H9 (cell line): ENCODE results near the gene ZNF37A. TPM values are rescaled to one million over a fixed set of nuclear protein-coding genes. Genes with fewer than 3 reads are reported as not detected.

Source experiments
- DNase-seq: peaks from one replicate; pipeline ENCODE4 v3.0.0-alpha.2; 2017
- H2AFZ ChIP-seq: one replicate; pipeline ENCODE4 v1.6.1; 2013; ENCODE audit warnings: mild to moderate bottlenecking, low read length, control low read depth, moderate library complexity
- H2AK5ac ChIP-seq: 2 replicates; pipeline ENCODE4 v1.6.1; 2013; ENCODE audit warnings: low read length, control low read depth, mixed read lengths; ENCODE audit not compliant: insufficient read length
- H2BK120ac ChIP-seq: one replicate; pipeline ENCODE4 v1.6.1; 2013; ENCODE audit warnings: low read depth, mild to moderate bottlenecking, low read length, control low read depth, inconsistent platforms; ENCODE audit not compliant: poor library complexity, severe bottlenecking
- H2BK12ac ChIP-seq: 2 replicates; pipeline ENCODE4 v1.6.1; 2013; ENCODE audit warnings: low read length, control low read depth, mixed read lengths, low read depth; ENCODE audit not compliant: insufficient read length
- H2BK15ac ChIP-seq: 2 replicates; pipeline ENCODE4 v1.6.1; 2013; ENCODE audit warnings: low read depth, low read length, control low read depth
- H2BK20ac ChIP-seq: one replicate; pipeline ENCODE4 v1.6.1; 2013; ENCODE audit warnings: low read depth, mild to moderate bottlenecking, low read length, control low read depth, inconsistent platforms; ENCODE audit not compliant: poor library complexity, severe bottlenecking
- H2BK5ac ChIP-seq: 2 replicates; pipeline ENCODE4 v1.6.1; 2013; ENCODE audit warnings: low read length, control low read depth, mixed read lengths; ENCODE audit not compliant: insufficient read length
- H3K14ac ChIP-seq: 2 replicates; pipeline ENCODE4 v1.6.1; 2013; ENCODE audit warnings: low read length, control low read depth; ENCODE audit not compliant: insufficient read depth
- H3K18ac ChIP-seq: 2 replicates; pipeline ENCODE4 v1.6.1; 2013; ENCODE audit warnings: low read depth, mild to moderate bottlenecking, mixed read lengths, low read length, control low read depth; ENCODE audit not compliant: insufficient read length
- H3K23ac ChIP-seq: 2 replicates; pipeline ENCODE4 v1.6.1; 2013; ENCODE audit warnings: low read length, control low read depth, mixed read lengths, low read depth; ENCODE audit not compliant: insufficient read length
- H3K23me2 ChIP-seq: 2 replicates; pipeline ENCODE4 v1.6.1; 2013; ENCODE audit warnings: low read depth, mild to moderate bottlenecking, mixed read lengths, low read length, control low read depth; ENCODE audit not compliant: insufficient read length, poor library complexity, severe bottlenecking
- H3K27ac ChIP-seq: 2 replicates; pipeline ENCODE4 v1.5.1; 2013; ENCODE audit warnings: low read length, control low read depth, mixed read lengths, low read depth; ENCODE audit not compliant: insufficient read length
- H3K27me3 ChIP-seq: 2 replicates; pipeline ENCODE4 v1.6.1; 2013; ENCODE audit warnings: low read length, control low read depth, inconsistent platforms; ENCODE audit not compliant: insufficient read depth
- H3K4ac ChIP-seq: 2 replicates; pipeline ENCODE4 v1.6.1; 2013; ENCODE audit warnings: low read depth, mild to moderate bottlenecking, control low read depth, inconsistent platforms, low read length, moderate library complexity
- H3K4me1 ChIP-seq: 2 replicates; pipeline ENCODE4 v1.6.1; 2013; ENCODE audit warnings: low read length, control low read depth, inconsistent platforms; ENCODE audit not compliant: insufficient read depth
- H3K4me2 ChIP-seq: 2 replicates; pipeline ENCODE4 v1.6.1; 2013; ENCODE audit warnings: low read length, control low read depth, mixed read lengths; ENCODE audit not compliant: insufficient read length, insufficient read depth
- H3K56ac ChIP-seq: 2 replicates; pipeline ENCODE4 v1.6.1; 2013; ENCODE audit warnings: low read depth, mild to moderate bottlenecking, mixed read lengths, low read length, control low read depth; ENCODE audit not compliant: insufficient read length
- H3K79me1 ChIP-seq: 2 replicates; pipeline ENCODE4 v1.6.1; 2013; ENCODE audit warnings: low read depth, mild to moderate bottlenecking, moderate library complexity, low read length, control low read depth, inconsistent platforms; ENCODE audit not compliant: insufficient read depth, poor library complexity, severe bottlenecking
- H3K79me2 ChIP-seq: 2 replicates; pipeline ENCODE4 v1.6.1; 2013; ENCODE audit warnings: low read length, control low read depth, inconsistent platforms; ENCODE audit not compliant: insufficient read depth
- H3K9ac ChIP-seq: 2 replicates; pipeline ENCODE4 v1.6.1; 2013; ENCODE audit warnings: low read length, control low read depth, mixed read lengths; ENCODE audit not compliant: insufficient read length; ENCODE audit errors: extremely low read depth
- H3K9me3 ChIP-seq: one replicate; pipeline ENCODE4 v1.6.1; 2013; ENCODE audit warnings: low read depth, low read length, inconsistent platforms; ENCODE audit not compliant: control insufficient read depth
- H3T11ph ChIP-seq: one replicate; pipeline ENCODE4 v1.6.1; 2013; ENCODE audit warnings: mild to moderate bottlenecking, low read length, control low read depth, inconsistent platforms
- H4K20me1 ChIP-seq: one replicate; pipeline ENCODE4 v1.6.1; 2013; ENCODE audit not compliant: control insufficient read depth, insufficient read length, insufficient read depth
- H4K5ac ChIP-seq: 2 replicates; pipeline ENCODE4 v1.6.1; 2013; ENCODE audit warnings: low read depth, mild to moderate bottlenecking, mixed read lengths, low read length, control low read depth; ENCODE audit not compliant: insufficient read length
- H4K8ac ChIP-seq: replicated peaks from 2 replicates; pipeline ENCODE4 v1.6.1; 2013; ENCODE audit warnings: low read length, control low read depth, mixed read lengths, low read depth; ENCODE audit not compliant: insufficient read length
- H4K91ac ChIP-seq: 2 replicates; pipeline ENCODE4 v1.6.1; 2013; ENCODE audit warnings: low read depth, mild to moderate bottlenecking, moderate library complexity, mixed read lengths, low read length, control low read depth; ENCODE audit not compliant: insufficient read length
- H3K27ac Mint-ChIP-seq, 3 experiments: 2 replicates in 2 of 3; 3 replicates in 1 of 3; pipeline ENCODE4 v1.8.0; 2020 to 2021; ENCODE audit warnings: mixed read lengths in 3 of 3, mild to moderate bottlenecking in 1 of 3, moderate library complexity in 1 of 3
- H3K27me3 Mint-ChIP-seq: 2 replicates; pipeline ENCODE4 v1.8.0; 2021; ENCODE audit warnings: low read depth, mild to moderate bottlenecking, moderate library complexity, mixed read lengths
- H3K36me3 Mint-ChIP-seq, 3 experiments: 2 replicates in 2 of 3; 3 replicates in 1 of 3; pipeline ENCODE4 v1.8.0; 2020 to 2021; ENCODE audit warnings: low read depth in 3 of 3, mixed read lengths in 3 of 3; ENCODE audit not compliant: insufficient read depth in 1 of 3
- H3K4me1 Mint-ChIP-seq, 2 experiments: 2 replicates each; pipeline ENCODE4 v1.8.0; 2020; ENCODE audit warnings: mixed read lengths in 2 of 2
- H3K4me3 Mint-ChIP-seq, 2 experiments: 2 replicates in 1 of 2; 3 replicates in 1 of 2; pipeline ENCODE4 v1.8.0; 2020 to 2021; ENCODE audit warnings: mild to moderate bottlenecking in 2 of 2, mixed read lengths in 2 of 2, moderate library complexity in 1 of 2
- H3K9me3 Mint-ChIP-seq, 2 experiments: 2 replicates in 1 of 2; 3 replicates in 1 of 2; pipeline ENCODE4 v1.8.0; 2020; ENCODE audit warnings: mild to moderate bottlenecking in 2 of 2, mixed read lengths in 2 of 2, moderate library complexity in 1 of 2
- WGBS: extraction: QIAGEN DNeasy Blood & Tissue Kit; methylation state at CpG from one replicate; pipeline ENCODE4 v1.1.7; 2013; ENCODE audit warnings: missing lambda C conversion rate, low lambda C conversion rate, mixed read lengths; ENCODE audit not compliant: insufficient read length; ENCODE audit errors: extremely low coverage; 5-methylcytosine and 5-hydroxymethylcytosine counted together
- total RNA-seq: library from RNA; stranded (reverse); gene quantifications from 2 replicates; pipeline ENCODE4 v1.2.1, GENCODE V29; 2021
- TF ChIP-seq, protein P1 (sequence below): fragments of 200-600 bp; sonication (generic); conservative IDR thresholded peaks from 3 replicates; pipeline ENCODE4 v1.8.0; 2021; ENCODE audit warnings: antibody characterized with exemption, mild to moderate bottlenecking

ZNF37A gene
- total RNA-seq, 1 experiment from 2014 or later: 9.5 TPM

DNA sequence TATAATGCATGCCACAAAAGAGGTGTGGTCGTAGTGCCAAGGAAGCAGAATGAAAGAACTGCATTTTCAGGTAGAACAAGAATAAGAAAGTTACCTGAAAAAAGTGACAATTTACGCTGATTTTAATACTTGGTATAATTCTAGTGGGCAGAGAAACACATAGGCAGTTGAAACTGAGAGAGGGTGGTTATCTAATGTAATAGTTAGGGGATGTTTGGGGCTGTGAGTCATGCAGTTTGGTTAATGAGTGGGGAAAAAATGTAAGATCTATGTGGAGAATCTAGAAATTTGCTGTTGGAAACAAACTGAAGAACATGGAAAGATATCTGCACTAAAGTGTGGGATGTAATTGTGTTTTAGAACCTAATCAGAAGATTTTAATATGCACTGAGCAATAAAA, 33.7 kb downstream of the ZNF37A start:
- TF ChIP-seq, protein P1, sequence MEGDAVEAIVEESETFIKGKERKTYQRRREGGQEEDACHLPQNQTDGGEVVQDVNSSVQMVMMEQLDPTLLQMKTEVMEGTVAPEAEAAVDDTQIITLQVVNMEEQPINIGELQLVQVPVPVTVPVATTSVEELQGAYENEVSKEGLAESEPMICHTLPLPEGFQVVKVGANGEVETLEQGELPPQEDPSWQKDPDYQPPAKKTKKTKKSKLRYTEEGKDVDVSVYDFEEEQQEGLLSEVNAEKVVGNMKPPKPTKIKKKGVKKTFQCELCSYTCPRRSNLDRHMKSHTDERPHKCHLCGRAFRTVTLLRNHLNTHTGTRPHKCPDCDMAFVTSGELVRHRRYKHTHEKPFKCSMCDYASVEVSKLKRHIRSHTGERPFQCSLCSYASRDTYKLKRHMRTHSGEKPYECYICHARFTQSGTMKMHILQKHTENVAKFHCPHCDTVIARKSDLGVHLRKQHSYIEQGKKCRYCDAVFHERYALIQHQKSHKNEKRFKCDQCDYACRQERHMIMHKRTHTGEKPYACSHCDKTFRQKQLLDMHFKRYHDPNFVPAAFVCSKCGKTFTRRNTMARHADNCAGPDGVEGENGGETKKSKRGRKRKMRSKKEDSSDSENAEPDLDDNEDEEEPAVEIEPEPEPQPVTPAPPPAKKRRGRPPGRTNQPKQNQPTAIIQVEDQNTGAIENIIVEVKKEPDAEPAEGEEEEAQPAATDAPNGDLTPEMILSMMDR: no peak
- Histone ChIP-seq H3K4me1 (no peaks in the 10 kb centered on the region), H2AK5ac (no peak overlapping the region), H3T11ph (no peak overlapping the region), H3K23me2 (no peaks in the 10 kb centered on the region), H3K27me3 (no peaks in the 10 kb centered on the region), H3K9me3 (peaks cover 54% of the 10 kb centered on the region), H3K9ac (no peak overlapping the region), H3K18ac (no peak overlapping the region), H3K23ac (no peak overlapping the region), H2BK12ac (no peak overlapping the region), H2BK15ac (no peak overlapping the region), H2BK20ac (no peak overlapping the region), H2BK5ac (no peak overlapping the region), H3K4me2 (no peak overlapping the region), H4K20me1 (no peaks in the 10 kb centered on the region), H4K91ac (no peak overlapping the region), H3K27ac (no peak overlapping the region), H3K4ac (no peak overlapping the region), H2AFZ (no peak overlapping the region), H4K5ac (no peak overlapping the region), H3K79me2 (no peaks in the 10 kb centered on the region), H3K14ac (no peak overlapping the region), H3K56ac (no peak overlapping the region), H3K79me1 (no peaks in the 10 kb centered on the region), H4K8ac (no peak overlapping the region), H2BK120ac (no peak overlapping the region)
- H3K9me3 Mint-ChIP-seq: peaks cover 91 to 96% of the 10 kb centered on the region in 2 experiments
- H3K36me3 Mint-ChIP-seq: peaks cover 17 to 57% (median 39%) of the 10 kb centered on the region in 3 experiments; a peak in 6 of 7 replicates
- H3K27me3 Mint-ChIP-seq: peaks cover 6% of the 10 kb centered on the region
- H3K4me1 Mint-ChIP-seq: no peaks in the 10 kb centered on the region
- no peak overlapping the region for H3K27ac Mint-ChIP-seq
- DNase-seq: no peak
- no peak overlapping the region for H3K4me3 Mint-ChIP-seq
- WGBS: no CpG with 5 or more reads among the region's 2 CpGs
